ENCODE measurements around the gene SIX5. TPM values are rescaled to one million over a fixed set of nuclear protein-coding genes. Genes with fewer than 3 reads are reported as not detected.
A peak's percentile ranks its signal among the peaks of the same experiment; 100 is the strongest.

Gene SIX5
- total RNA-seq, 2 donors from 2014 or later: 41.6 to 46.4 TPM

GRCh38 chr19:45782820-45783785 is 14.1 kb upstream of the SIX5 start:
- no peak for TF ChIP-seq CTCF (conservative IDR thresholded peaks at IDR 0.05)
- peak; percentile 51 for DNase-seq
- H3K4me1 Mint-ChIP-seq: peaks cover 9% of the 10 kb centered on the region
- H3K27me3 ChIP-seq (ENCODE audit: control insufficient read depth, insufficient read depth, low read length, poor library complexity, severe bottlenecking): no peaks in the 10 kb centered on the region
- H3K27me3 Mint-ChIP-seq (ENCODE audit: insufficient read depth): peaks cover 6% of the 10 kb centered on the region
- peaks cover 11% of the 10 kb centered on the region for H3K4me1 ChIP-seq (ENCODE audit: control insufficient read depth, insufficient read depth, low read length)
- H3K9me3 Mint-ChIP-seq: no peaks in the 10 kb centered on the region
- no peak overlapping the region for H3K9ac ChIP-seq (ENCODE audit: extremely low read depth, low read length, poor library complexity, severe bottlenecking)
- peaks cover 13% of the 10 kb centered on the region for H3K36me3 ChIP-seq (ENCODE audit: control insufficient read depth, insufficient read depth, low read length)
- no peak overlapping the region for H3K4me3 Mint-ChIP-seq
- WGBS, 2 experiments (ENCODE audit: insufficient coverage in 1 of 2, insufficient read length in 1 of 2): 74 to 84% methylated on average over 11 to 24 of the region's 26 CpGs
- H3K27ac ChIP-seq (ENCODE audit: low read depth, low read length): peak overlapping the region; percentile 1
- H3K27ac Mint-ChIP-seq: no peak overlapping the region
- no peaks in the 10 kb centered on the region for H3K9me3 ChIP-seq (ENCODE audit: control insufficient read depth, low read length)
- H3K36me3 Mint-ChIP-seq (ENCODE audit: low read depth): peaks cover 30% of the 10 kb centered on the region
- H3K4me3 ChIP-seq (ENCODE audit: low read length): no peak overlapping the region

- 72 to 78% methylated on average over 4 to 17 of the region's 18 CpGs for WGBS, 2 experiments (ENCODE audit: insufficient coverage in 1 of 2, insufficient read length in 1 of 2)
- Histone ChIP-seq H3K36me3 (ENCODE audit: control insufficient read depth, insufficient read depth, low read length) (peaks cover 18% of the 10 kb centered on the region), H3K9me3 (ENCODE audit: control insufficient read depth, low read length) (no peaks in the 10 kb centered on the region), H3K9ac (ENCODE audit: extremely low read depth, low read length, poor library complexity, severe bottlenecking) (no peak within 1 kb of the TSS), H3K4me3 (ENCODE audit: low read length) (no peak within 1 kb of the TSS), H3K27me3 (ENCODE audit: control insufficient read depth, insufficient read depth, low read length, poor library complexity, severe bottlenecking) (no peaks in the 10 kb centered on the region), H3K27ac (ENCODE audit: low read depth, low read length) (peak within 1 kb of the TSS; percentile 1), H3K4me1 (ENCODE audit: control insufficient read depth, insufficient read depth, low read length) (peaks cover 11% of the 10 kb centered on the region)
- Mint-ChIP-seq H3K36me3 (ENCODE audit: low read depth) (peaks cover 30% of the 10 kb centered on the region), H3K4me1 (peaks cover 9% of the 10 kb centered on the region), H3K27ac (no peak within 1 kb of the TSS), H3K27me3 (ENCODE audit: insufficient read depth) (peaks cover 6% of the 10 kb centered on the region), H3K9me3 (no peaks in the 10 kb centered on the region), H3K4me3 (no peak within 1 kb of the TSS)
- no peak for DNase-seq
- no peak for TF ChIP-seq CTCF (conservative IDR thresholded peaks at IDR 0.05)
Observed at GRCh38 chr19:45782162-45782691, 13.2 kb upstream of the SIX5 start, which contains the start of gene DMPK. Gene DMPK (minus strand): TSS chr19:45782490. CDS start chr19:45782352, 138 bp downstream.

GRCh38 chr19:45781214-45782161 is 12.4 kb upstream of the SIX5 start:
- Mint-ChIP-seq H3K4me1 (peaks cover 9% of the 10 kb centered on the region), H3K27ac (no peak overlapping the region), H3K36me3 (ENCODE audit: low read depth) (peaks cover 32% of the 10 kb centered on the region), H3K9me3 (no peaks in the 10 kb centered on the region), H3K27me3 (ENCODE audit: insufficient read depth) (peaks cover 6% of the 10 kb centered on the region), H3K4me3 (no peak overlapping the region)
- no peaks in the 10 kb centered on the region for H3K27me3 ChIP-seq (ENCODE audit: control insufficient read depth, insufficient read depth, low read length, poor library complexity, severe bottlenecking)
- no peak overlapping the region for H3K27ac ChIP-seq (ENCODE audit: low read depth, low read length)
- peaks cover 11% of the 10 kb centered on the region for H3K4me1 ChIP-seq (ENCODE audit: control insufficient read depth, insufficient read depth, low read length)
- H3K9ac ChIP-seq (ENCODE audit: extremely low read depth, low read length, poor library complexity, severe bottlenecking): no peak overlapping the region
- no peaks in the 10 kb centered on the region for H3K9me3 ChIP-seq (ENCODE audit: control insufficient read depth, low read length)
- H3K36me3 ChIP-seq (ENCODE audit: control insufficient read depth, insufficient read depth, low read length): peaks cover 20% of the 10 kb centered on the region
- no peak for TF ChIP-seq CTCF (conservative IDR thresholded peaks at IDR 0.05)
- H3K4me3 ChIP-seq (ENCODE audit: low read length): no peak overlapping the region
- WGBS, 2 experiments (ENCODE audit: insufficient coverage in 1 of 2, insufficient read length in 1 of 2): 91 to 95% methylated on average over 4 to 17 of the region's 17 CpGs
- no peak for DNase-seq

All from endodermal cell (in vitro differentiated cells).